Measurements from ENCODE around the gene SSU72.

Gene SSU72

GRCh38 chr1:1610796-1611195, 36.1 kb upstream of the SSU72 start:
- no peak for DNase-seq (ENCODE audit: low read depth)

DNA sequence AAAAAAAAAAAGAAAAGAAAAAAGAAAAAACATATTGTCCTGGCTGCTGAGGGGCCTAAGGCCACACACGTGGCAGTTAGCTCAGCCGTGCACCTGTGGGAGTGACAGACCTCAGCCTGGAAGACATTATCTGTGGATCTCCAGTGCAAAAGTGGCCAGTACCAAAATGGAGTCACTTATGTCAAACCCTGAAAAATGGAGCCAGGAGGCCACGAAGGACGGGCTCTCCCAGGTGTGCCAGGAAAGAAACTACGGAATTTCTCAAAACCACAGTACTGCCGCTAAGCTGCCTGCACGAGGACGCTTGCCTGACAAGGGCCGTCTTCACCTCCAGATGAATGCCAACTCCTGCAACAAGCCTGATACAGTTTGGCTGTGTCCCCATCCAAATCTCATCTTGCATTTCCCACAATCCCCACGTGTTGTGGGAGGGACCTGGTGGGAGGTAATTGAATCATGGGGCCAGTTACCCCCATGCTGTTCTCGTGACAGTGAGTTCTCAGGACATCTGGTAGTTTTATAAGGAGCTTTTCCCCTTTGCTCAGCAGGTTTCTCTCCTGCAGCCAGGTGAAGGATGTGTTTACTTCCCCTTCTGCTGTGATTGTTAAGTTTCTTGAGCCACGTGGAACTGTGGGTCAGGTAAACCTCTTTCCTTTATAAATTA, 35.3 kb upstream of the SSU72 start:
- DNase-seq (ENCODE audit: low read depth): no peak

DNA sequence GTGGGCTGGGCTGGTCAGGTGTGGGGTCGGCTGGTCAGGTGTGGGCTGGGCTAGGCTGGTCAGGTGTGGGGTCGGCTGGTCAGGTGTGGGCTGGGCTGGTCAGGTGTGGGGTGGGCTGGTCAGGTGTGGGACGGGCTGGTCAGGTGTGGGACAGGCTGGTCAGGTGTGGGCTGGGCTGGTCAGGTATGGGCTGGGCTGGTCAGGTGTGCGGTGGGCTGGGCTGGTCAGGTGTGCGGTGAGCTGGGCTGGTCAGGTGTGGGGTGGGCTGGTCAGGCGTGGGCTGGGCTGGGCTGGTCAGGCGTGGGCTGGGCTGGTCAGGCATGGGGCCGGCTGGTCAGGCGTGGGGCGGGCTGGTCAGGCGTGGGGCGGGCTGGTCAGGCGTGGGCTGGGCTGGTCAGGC, 31.6 kb upstream of the SSU72 start:
- DNase-seq (ENCODE audit: low read depth): no peak

GRCh38 chr1:1605724-1606123, 31.1 kb upstream of the SSU72 start:
- DNase-seq (ENCODE audit: low read depth): no peak

- no peak for DNase-seq (ENCODE audit: low read depth)
These were observed 30.4 kb upstream of the SSU72 start for GRCh38 chr1:1605034-1605591.

- DNase-seq (ENCODE audit: low read depth): no peak
These were observed 29.8 kb upstream of the SSU72 start for GRCh38 chr1:1604374-1605033.

GRCh38 chr1:1603671-1604373, 29.2 kb upstream of the SSU72 start:
- no peak for DNase-seq (ENCODE audit: low read depth)

- DNase-seq (ENCODE audit: low read depth): no peak
These were observed 28.4 kb upstream of the SSU72 start for GRCh38 chr1:1602968-1603506.

DNA sequence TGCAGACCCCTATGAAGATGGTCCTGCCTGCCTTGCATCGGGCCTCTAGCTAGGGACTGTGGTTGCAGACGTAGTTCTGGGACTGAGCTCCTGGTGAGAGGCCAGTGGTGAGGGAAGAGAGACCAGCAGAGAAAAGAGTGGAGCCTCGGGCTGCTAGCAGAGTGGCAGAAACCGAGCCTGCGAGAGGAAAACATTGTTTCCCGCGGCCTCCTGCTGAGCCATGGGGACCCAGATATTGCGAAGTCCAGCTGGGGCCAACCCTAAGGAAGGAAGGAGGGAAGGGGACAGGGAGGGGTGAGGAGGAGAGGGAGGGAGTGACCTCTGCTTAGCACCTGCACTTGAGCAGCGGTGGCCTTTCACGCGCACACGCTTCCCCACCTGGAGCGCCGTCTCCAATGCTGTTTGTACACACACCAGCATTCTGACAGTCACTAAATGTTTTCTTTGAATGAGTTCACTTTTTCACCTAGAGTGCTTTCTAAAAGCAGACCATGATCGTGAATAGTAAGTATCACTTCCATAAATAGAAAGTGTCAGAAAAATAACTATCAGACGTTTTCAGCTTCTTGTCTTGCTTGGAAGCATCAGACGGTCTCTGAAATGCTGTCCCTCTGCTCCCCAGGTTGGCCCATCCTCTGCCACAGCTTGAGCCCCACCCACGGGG, 27.8 kb upstream of the SSU72 start:
- no peak for DNase-seq (ENCODE audit: low read depth)

GRCh38 chr1:1601564-1602303, 27.1 kb upstream of the SSU72 start:
- no peak for DNase-seq (ENCODE audit: low read depth)

DNA sequence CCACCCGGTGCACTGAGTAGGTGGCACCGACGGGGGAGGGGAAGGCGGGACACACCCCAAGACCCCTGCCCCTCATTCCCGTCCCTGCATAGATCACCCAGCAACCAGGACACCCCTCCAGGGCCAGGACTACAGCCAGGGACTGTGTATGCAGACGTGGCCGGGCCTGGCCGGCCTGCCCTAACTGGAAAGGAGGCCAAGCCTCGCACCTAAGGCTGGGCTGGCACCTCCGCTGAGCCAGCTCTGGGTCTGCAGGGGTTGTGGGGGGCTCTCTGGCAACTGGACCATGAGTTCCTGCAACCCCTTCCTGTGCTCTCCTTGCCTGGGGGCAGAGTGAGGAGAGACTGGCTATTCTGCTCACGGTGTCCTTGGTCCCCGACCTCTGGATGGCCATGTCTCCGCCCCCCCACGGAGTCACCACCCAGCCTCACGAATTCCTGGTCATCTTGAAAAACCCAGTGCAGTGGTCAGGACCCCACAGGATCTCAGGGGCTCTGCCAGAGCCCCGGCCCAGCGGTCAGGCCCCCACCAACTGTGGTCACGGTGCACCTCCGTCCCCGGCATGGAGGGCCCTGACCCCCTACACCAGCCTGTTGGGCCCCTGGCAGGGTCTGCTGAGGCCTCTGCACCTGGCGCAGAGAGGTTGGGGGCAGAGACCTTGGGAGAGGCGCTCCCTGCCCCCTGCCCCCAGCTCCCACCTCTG, 26.3 kb upstream of the SSU72 start:
- DNase-seq (ENCODE audit: low read depth): no peak

DNA sequence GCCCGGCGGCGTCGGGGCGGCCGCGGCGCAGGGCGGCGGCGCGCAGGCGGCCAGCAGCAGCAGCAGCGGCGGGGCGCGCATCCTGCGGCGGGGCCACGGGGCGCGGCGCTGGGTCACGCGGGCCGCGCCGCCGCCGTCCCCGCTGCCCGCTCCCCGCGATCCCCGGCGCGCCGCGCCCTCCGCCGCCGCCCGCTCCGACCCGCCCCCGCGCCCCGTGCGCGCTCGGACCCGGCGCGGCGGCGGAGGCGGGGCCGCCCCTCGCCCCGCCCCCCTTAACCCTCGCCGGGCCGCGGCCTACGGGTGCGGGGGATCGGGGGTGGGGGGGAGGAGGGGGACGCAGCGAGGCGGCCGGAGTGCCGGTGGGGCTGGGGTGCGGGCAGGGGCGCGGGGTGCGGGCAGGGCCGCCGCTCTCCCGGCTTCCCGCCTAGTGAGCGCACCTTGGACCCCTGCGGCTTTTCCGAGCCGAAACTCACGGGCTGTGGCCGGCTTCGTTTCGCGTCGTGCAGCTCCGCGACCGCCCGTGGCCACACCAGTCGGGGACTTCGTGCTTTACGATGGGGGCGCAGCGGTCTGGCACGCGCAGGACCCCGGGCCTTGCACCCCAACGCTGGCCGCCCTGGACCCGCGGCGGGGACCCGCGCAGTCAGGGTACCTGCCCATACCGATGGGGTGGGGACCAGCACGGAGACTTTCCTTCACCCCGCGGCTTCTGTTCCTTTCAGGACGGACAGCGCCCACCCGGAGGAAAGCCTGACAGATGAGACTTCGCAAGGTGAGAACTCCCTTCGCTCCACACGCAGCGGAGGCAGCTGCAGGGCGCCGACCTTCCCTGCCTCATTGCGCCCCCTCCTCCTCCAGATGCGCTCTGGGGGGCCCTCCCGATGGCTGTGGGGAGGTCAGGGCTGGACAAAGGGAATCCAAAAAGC, 25.5 kb upstream of the SSU72 start, which contains the start of gene FNDC10:
FNDC10 (minus strand) TSS at position 201 of the 926 bp plus-strand sequence; CDS start at position 81, 120 bp downstream.
- DNase-seq (ENCODE audit: low read depth): no peak

GRCh38 chr1:1599030-1599934, 24.6 kb upstream of the SSU72 start:
- DNase-seq (ENCODE audit: low read depth): no peak

GRCh38 chr1:1598720-1599029, 24.0 kb upstream of the SSU72 start:
- no peak for DNase-seq (ENCODE audit: low read depth)

GRCh38 chr1:1598051-1598719, 23.5 kb upstream of the SSU72 start:
- no peak for DNase-seq (ENCODE audit: low read depth)

DNA sequence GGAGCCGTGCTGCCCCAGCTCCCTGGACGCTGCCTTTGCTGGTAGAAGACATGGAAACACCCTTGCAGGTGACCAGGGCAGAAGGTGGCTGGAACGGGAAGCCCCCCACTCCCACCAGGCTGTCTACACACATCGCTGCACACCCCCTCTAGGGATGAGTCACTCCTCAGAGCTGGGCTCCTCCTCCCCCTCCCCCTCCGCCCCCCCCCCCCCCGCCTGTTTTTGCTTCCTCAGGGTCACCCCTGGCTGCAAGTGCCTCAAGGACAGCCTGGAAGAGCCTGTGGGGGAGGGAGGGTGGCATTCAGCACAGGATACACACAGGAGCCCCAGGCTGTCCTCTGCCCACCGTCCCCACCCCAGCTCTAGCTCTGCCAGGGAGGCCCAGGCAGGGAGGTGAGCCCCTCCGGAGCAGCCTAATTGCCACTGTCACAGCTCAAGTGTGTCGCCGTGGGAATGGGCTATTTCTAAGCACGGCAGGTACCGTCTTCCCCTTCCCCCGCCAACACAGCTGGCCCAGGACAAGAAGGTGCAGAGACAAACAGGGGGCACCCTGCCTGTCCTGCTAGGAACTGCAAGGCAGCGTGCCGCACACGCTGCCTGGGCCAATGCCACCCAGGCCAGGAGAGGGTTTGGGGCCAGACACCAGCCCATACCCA, 22.7 kb upstream of the SSU72 start:
- DNase-seq (ENCODE audit: low read depth): no peak

DNA sequence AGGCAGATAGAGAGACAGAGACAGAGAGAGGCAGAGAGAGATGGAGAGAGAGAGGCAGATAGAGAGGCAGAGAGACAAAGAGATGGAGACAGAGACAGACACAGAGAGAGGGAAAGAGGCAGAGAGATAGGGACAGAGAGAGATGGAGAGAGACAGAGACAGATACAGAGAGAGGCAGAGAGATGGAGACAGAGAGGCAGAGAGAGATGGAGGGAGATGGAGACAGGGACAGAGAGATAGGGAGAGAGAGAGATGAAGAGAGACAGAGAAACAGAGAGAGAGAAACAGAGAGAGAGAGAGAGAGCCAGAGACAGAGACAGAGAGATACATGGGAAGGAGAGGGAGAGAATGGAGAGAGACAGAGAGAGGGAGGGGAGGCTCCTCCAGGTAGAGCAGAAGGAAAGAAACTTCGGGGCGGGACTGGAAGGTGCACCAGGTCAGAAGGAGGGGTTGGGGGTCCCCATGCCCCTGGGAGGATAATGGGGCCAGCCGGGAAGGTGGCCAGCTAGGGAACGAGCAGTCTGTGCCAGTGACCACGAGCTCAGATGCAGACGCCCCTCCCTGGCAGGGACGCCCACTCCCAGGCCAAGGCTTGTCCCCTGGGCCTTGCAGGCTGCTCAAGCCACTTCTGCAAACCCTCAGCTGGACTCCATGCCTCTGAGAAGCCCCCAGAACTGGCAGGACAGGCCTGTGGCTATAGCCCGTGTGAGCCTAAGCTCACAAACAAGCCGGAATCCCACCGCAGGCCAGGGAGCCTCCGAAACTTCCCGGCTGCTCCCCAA, 22.0 kb upstream of the SSU72 start:
- no peak for DNase-seq (ENCODE audit: low read depth)

All from stimulated activated CD8-positive, alpha-beta memory T cell treated with anti-CD3 and anti-CD28 coated beads, Interleukin-12 subunit alpha, Interleukin-12 subunit beta, amount 100 ng/mL, for 4 hours (primary cell).